ENCODE data around the gene USP36.
A peak's percentile ranks its signal among the peaks of the same experiment; 100 is the strongest.
"Not testable (repeated sequence)": the region's sequence is repeated elsewhere in the genome, so short reads cannot be mapped to it uniquely, and the experiment has no call there.

The USP36 gene

GRCh38 chr17:78840780-78841611 is at the start of gene USP36:
Gene USP36, minus strand, starts transcription at chr17:78840814. Its CDS starts 4,451 bp downstream, at chr17:78836363.
- DNase-seq (ENCODE audit: low read depth, low spot score): peak; percentile 98

DNA sequence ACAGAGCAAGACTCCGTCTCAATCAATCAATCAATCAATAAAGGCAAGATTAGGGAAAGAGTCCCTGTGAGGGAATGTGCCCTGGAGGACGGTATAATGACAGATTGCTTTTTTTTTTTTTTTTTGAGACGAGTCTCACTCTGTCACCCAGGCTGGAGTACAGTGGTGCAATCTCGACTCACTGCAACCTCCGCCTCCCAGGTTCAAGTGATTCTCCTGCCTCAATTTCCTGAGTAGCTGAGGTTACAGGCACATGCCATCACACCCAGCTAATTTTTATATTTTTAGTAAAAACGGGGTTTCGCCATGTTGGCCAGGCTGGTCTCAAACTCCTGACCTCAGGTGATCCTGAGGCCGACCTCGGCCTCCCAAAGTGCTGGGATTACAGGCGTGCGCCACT is 49.5 kb upstream of the USP36 start:
- not testable (repeated sequence) for DNase-seq (ENCODE audit: low read depth, low spot score)

GRCh38 chr17:78889531-78889930 is 48.9 kb upstream of the USP36 start:
- no peak for DNase-seq (ENCODE audit: low read depth, low spot score)

GRCh38 chr17:78888941-78889518 is 48.4 kb upstream of the USP36 start:
- DNase-seq (ENCODE audit: low read depth, low spot score): no peak

DNA sequence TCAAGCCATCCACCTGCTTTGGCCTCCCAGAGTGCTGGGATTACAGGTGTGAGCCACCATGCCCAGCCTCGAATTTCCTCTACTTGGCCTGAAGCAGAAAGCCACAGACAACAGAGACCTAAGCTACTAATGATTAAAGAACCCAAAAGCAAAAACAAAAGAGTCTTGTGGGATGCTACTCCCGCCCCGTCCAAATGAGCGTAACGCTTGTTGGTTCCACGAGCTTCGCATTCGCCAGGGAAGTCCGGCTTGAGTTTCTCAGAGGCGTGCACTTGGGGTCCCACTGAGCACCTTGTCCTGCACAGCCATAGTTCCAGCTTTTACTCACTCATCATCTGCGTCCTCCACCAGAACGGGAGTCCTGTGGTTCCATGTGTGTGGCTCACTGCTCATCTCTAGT is 46.3 kb upstream of the USP36 start:
- no peak for DNase-seq (ENCODE audit: low read depth, low spot score)

GRCh38 chr17:78885956-78886355 is 45.3 kb upstream of the USP36 start:
- DNase-seq (ENCODE audit: low read depth, low spot score): no peak

- DNase-seq (ENCODE audit: low read depth, low spot score): no peak
Observed at GRCh38 chr17:78884876-78885667, 44.5 kb upstream of the USP36 start.

DNA sequence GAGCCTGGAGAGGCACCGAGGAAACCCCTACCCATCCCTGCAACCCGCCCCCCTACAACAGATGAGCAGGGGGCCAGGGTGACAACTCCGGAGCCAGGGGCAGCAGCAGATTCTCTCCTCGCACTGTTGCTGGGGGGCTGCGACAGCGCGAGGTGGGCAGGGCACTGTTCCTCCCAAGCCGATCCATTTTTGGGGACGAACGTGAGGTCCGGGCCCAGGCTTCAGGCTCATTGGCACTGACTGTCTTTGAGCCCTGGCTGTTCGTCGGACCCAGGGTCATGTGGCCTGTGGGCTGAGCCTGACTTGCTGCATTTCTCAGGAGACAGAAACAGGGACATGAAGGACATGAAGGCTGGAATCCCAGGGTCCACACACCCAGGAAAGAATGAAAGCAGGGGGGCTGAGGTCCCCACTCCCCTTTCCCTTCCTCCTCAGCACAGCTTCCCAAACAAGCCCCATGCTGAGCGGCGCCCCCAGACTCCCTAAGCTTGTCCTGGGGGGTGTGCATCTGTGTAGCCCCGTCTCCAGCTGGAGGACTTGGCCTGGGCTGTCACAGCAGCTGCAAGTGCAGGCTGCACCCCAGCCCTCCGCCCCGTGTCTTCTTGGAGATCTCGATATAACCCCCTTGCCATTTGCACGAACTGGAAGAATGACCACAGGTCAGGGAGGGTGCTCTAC is 43.7 kb upstream of the USP36 start:
- no peak for DNase-seq (ENCODE audit: low read depth, low spot score)

- DNase-seq (ENCODE audit: low read depth, low spot score): peak; percentile 85
Observed at GRCh38 chr17:78883533-78884131, 43.0 kb upstream of the USP36 start.

DNA sequence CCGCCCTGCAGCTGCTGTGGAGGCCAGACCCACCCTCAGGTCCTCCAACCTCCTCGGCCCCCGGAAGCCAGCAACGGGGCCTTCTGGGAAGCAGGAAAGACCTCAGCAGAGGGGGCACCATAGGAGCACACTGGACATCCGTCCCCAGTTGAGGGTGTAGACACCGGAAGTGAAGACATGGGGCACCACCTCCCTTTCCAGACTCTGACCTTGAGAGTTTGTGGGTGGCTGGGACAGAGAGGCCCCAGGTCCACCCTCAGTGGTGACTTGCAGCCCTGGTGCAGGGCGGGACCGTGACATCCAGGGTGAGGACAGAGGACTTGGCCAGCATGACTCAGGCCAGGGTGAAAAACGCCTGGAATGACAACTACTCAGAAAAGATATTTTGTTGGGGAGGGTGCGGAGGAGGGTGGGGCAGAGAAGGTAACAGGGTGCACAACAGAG is 42.5 kb upstream of the USP36 start:
- DNase-seq (ENCODE audit: low read depth, low spot score): no peak

- no peak for DNase-seq (ENCODE audit: low read depth, low spot score)
Observed at GRCh38 chr17:78882540-78883088, 42.0 kb upstream of the USP36 start.

DNA sequence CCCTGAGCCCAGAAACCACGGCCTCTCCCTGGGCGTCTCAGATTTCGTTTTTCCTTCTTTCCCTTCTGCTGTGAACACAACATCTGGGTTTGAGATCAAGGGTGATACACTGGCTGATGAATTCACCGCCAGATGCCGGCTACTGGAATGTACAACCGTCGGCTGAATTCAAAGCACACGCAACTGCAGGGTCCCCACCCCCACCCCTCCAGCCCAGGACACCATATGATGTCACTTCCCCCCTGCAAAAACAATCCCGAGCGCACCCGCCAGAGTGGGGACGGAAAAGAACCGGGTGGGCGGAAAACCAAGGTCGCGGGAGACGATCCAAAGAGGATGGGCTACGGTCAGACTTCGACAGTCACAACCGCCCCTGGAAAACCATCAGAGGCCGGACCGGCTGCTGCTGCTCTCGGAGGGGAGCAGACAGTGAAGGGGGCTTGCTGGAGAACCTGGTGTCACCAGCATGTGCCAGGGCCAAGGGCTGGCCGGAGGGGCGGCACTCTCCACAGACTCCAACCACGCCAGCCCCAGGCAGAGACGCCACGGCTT is 39.1 kb upstream of the USP36 start:
- peak; percentile 77 for DNase-seq (ENCODE audit: low read depth, low spot score)

DNA sequence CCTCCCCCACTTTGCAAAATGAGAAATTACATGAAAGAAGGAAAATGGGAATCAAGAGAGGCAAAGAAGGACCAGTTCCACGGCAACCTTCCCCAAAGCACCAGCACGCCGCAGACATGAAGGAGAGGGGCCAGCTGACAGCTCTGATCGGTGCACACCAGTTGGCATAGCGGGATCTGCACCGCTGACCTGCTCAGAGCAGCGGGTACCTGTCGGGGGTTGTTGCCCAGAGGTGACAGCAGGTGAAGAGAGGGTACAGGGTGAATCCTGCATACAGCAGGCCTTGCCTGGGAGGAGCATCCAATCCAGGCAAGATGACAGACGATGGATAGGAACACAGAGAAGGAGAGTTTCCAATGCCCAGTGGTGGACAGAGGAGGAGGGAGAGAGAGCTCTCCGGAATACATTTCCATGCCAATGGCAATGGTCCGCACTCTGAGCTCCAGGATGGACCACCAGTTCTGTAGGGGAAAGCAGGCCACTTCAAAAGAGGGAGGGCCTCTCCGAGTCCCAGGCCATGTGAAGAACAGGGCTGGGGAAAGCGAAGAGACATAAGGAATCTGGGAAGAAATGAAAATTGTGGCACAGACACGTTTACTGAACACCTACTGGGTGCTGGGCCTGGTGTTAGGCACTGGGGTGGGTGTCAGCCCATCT is 38.4 kb upstream of the USP36 start:
- DNase-seq (ENCODE audit: low read depth, low spot score): no peak

GRCh38 chr17:78878261-78878660 is 37.6 kb upstream of the USP36 start:
- DNase-seq (ENCODE audit: low read depth, low spot score): no peak

DNA sequence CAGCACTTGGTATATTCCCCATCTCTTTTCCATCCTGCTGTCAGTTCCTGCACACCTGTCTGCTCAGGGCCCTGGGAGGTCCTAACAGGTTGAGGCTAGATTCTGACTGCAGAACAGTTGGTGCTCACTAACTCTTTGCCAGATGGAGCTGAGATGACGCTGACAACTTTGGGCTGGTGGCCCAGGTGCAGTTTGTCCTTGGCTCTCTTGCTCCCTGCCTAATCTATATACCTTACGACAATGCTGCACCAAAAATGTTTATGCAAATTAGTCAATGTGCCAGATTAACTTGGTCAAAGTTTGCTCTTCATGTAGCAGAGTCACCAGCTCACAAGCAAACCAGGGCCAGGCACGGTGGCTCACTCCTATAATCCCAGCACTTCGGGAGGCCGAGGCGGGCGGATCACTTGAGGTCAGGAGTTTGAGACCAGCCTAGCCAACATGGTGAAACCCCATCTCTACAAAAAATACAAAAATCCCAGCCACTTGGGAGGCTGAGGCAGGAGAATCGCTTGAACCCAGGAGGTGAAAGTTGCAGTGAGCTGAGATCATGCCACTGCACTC is 36.4 kb upstream of the USP36 start:
- not testable (repeated sequence) for DNase-seq (ENCODE audit: low read depth, low spot score)

DNA sequence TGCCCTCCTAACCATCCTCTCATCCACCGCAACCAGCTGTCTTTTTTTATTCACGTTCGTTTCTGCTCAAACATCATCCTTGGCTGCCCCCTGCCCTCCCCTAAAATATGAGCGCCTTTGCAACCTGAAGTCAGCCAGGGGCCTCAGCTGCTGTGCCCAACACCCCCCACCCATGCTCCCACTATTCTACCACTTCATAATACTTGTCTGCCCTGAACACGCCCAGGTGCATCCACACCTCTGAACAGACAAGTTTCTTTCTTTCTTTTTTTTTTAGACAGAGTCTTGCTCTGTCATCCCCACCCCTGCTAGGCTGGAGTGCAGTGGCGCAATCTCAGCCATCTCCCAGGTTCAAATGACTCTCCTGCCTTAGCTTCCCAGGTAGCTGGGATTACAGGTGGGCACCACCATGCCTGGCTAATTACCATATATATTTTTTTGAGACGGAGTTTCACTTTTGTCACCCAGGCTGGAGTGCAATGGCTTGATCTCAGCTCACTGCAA is 35.5 kb upstream of the USP36 start:
- no peak for DNase-seq (ENCODE audit: low read depth, low spot score)

- DNase-seq (ENCODE audit: low read depth, low spot score): no peak
Observed at GRCh38 chr17:78875363-78876093, 34.9 kb upstream of the USP36 start.

- DNase-seq (ENCODE audit: low read depth, low spot score): peak; percentile 72
Observed at GRCh38 chr17:78873519-78874340, 33.1 kb upstream of the USP36 start.

Data from smooth muscle cell of the brain vasculature (primary cell).